ENCODE data around the gene PRKAR2A. TPM values are rescaled to one million over a fixed set of nuclear protein-coding genes. Genes with fewer than 3 reads are reported as not detected.

The PRKAR2A gene
- total and polyA plus RNA-seq, 2 donors (not counting 1 experiment from before 2014, with no cell fraction given) = 17.8 to 19.1 TPM

- no peaks in the 10 kb centered on the region for H3K4me1 ChIP-seq (ENCODE audit: control insufficient read depth, extremely low read depth, insufficient read depth, low read length)
- H3K27ac ChIP-seq (ENCODE audit: insufficient read depth, low read length) = no peak overlapping the region
- no peaks in the 10 kb centered on the region for H3K36me3 ChIP-seq (ENCODE audit: control insufficient read depth, insufficient read depth, low read length)
- H3K4me3 ChIP-seq (replicated peaks in 1 of 4; ENCODE audit: control extremely low read depth in 1 of 4, insufficient read depth in 1 of 4, low read depth in 3 of 4, low read length in 4 of 4) = no peak overlapping the region
- H3K9ac ChIP-seq (ENCODE audit: insufficient read depth, low read length) = no peak overlapping the region
- H4K20me1 ChIP-seq (ENCODE audit: control insufficient read depth, extremely low read depth, insufficient read depth, low read length) = no peaks in the 10 kb centered on the region
- DNase-seq (ENCODE audit: low read depth in 2 of 2) = no peak
- no peaks in the 10 kb centered on the region for H3K27me3 ChIP-seq (ENCODE audit: control insufficient read depth, insufficient read depth, low read length)
- no peaks in the 10 kb centered on the region for H3K9me3 ChIP-seq (ENCODE audit: control insufficient read depth, insufficient read depth, low read depth, low read length)
- no peak overlapping the region for H3K4me2 ChIP-seq (ENCODE audit: extremely low read depth, insufficient read depth, low read length)
- TF ChIP-seq CTCF (conservative IDR thresholded peaks at IDR 0.05 in 1 of 2, IDR thresholded peaks at IDR 0.05 in 1 of 2; ENCODE audit: low read depth in 1 of 2, low read length in 2 of 2) (no peak), EZH2 (IDR thresholded peaks at IDR 0.05; ENCODE audit: low read length, missing control alignments) (no peak)
- no peak overlapping the region for H2AFZ ChIP-seq (ENCODE audit: low read length)
- H3K79me2 ChIP-seq (ENCODE audit: control insufficient read depth, insufficient read depth, low read length) = no peaks in the 10 kb centered on the region
Observed at GRCh38 chr3:48776854-48777253, 70.8 kb downstream of the PRKAR2A start.

GRCh38 chr3:48770192-48770502, 77.5 kb downstream of the PRKAR2A start:
- no peaks in the 10 kb centered on the region for H4K20me1 ChIP-seq (ENCODE audit: control insufficient read depth, extremely low read depth, insufficient read depth, low read length)
- H3K36me3 ChIP-seq (ENCODE audit: control insufficient read depth, insufficient read depth, low read length) = no peaks in the 10 kb centered on the region
- no peak for DNase-seq (ENCODE audit: low read depth in 2 of 2)
- H3K4me3 ChIP-seq (replicated peaks in 1 of 4; ENCODE audit: control extremely low read depth in 1 of 4, insufficient read depth in 1 of 4, low read depth in 3 of 4, low read length in 4 of 4) = no peak overlapping the region
- H2AFZ ChIP-seq (ENCODE audit: low read length) = no peak overlapping the region
- H3K4me2 ChIP-seq (ENCODE audit: extremely low read depth, insufficient read depth, low read length) = no peak overlapping the region
- no peaks in the 10 kb centered on the region for H3K79me2 ChIP-seq (ENCODE audit: control insufficient read depth, insufficient read depth, low read length)
- no peaks in the 10 kb centered on the region for H3K27me3 ChIP-seq (ENCODE audit: control insufficient read depth, insufficient read depth, low read length)
- no peak overlapping the region for H3K27ac ChIP-seq (ENCODE audit: insufficient read depth, low read length)
- no peaks in the 10 kb centered on the region for H3K4me1 ChIP-seq (ENCODE audit: control insufficient read depth, extremely low read depth, insufficient read depth, low read length)
- TF ChIP-seq EZH2 (IDR thresholded peaks at IDR 0.05; ENCODE audit: low read length, missing control alignments) (no peak), CTCF (conservative IDR thresholded peaks at IDR 0.05 in 1 of 2, IDR thresholded peaks at IDR 0.05 in 1 of 2; ENCODE audit: low read depth in 1 of 2, low read length in 2 of 2) (no peak)
- no peaks in the 10 kb centered on the region for H3K9me3 ChIP-seq (ENCODE audit: control insufficient read depth, insufficient read depth, low read depth, low read length)
- H3K9ac ChIP-seq (ENCODE audit: insufficient read depth, low read length) = no peak overlapping the region

- Histone ChIP-seq H2AFZ (ENCODE audit: low read length) (no peak overlapping the region), H3K4me2 (ENCODE audit: extremely low read depth, insufficient read depth, low read length) (no peak overlapping the region), H4K20me1 (ENCODE audit: control insufficient read depth, extremely low read depth, insufficient read depth, low read length) (no peaks in the 10 kb centered on the region), H3K4me1 (ENCODE audit: control insufficient read depth, extremely low read depth, insufficient read depth, low read length) (no peaks in the 10 kb centered on the region), H3K4me3 (replicated peaks in 1 of 4; ENCODE audit: control extremely low read depth in 1 of 4, insufficient read depth in 1 of 4, low read depth in 3 of 4, low read length in 4 of 4) (no peak overlapping the region), H3K36me3 (ENCODE audit: control insufficient read depth, insufficient read depth, low read length) (no peaks in the 10 kb centered on the region), H3K9me3 (ENCODE audit: control insufficient read depth, insufficient read depth, low read depth, low read length) (no peaks in the 10 kb centered on the region), H3K27me3 (ENCODE audit: control insufficient read depth, insufficient read depth, low read length) (no peaks in the 10 kb centered on the region), H3K79me2 (ENCODE audit: control insufficient read depth, insufficient read depth, low read length) (no peaks in the 10 kb centered on the region), H3K27ac (ENCODE audit: insufficient read depth, low read length) (no peak overlapping the region), H3K9ac (ENCODE audit: insufficient read depth, low read length) (no peak overlapping the region)
- TF ChIP-seq CTCF (conservative IDR thresholded peaks at IDR 0.05 in 1 of 2, IDR thresholded peaks at IDR 0.05 in 1 of 2; ENCODE audit: low read depth in 1 of 2, low read length in 2 of 2) = no peak
- no peak for TF ChIP-seq EZH2 (IDR thresholded peaks at IDR 0.05; ENCODE audit: low read length, missing control alignments)
- DNase-seq (ENCODE audit: low read depth in 2 of 2) = peak; percentile 4 to 14
Observed at GRCh38 chr3:48765376-48765775, 82.3 kb downstream of the PRKAR2A start.
